ENCODE measurements around the gene CNPY1.

The CNPY1 gene

DNA sequence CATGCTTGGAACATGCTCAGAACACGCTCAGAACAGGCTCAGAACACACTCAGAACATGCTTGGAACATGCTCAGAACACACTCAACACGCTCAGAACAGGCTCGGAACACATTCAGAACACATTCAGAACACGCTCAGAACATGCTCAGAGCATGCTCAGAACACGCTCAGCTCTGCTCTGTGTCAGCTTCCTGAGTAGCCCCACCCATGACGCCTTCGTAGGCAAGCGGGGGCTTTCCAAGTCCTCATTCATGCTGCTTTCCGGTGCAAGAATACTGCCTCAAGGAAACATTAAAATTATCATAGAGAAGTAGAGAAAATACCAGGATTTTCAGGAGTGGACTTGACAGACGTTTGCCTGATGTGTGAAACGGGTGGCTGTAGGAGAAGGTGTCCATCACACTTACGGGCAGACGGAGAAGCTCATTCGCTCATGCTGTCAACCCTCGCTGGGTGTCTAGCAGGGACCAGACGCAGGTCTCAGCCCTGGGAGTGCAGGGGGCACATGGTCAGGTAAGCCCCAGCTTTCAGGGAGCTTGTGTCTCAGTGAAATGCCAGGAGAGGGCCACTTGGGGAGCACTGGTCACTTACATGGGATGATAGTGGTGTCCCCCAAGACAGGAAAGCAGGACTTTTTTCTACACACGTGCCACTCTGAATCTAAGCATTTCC is 63.7 kb downstream of the CNPY1 start:
- TF ChIP-seq CREB1 (IDR thresholded peaks at IDR 0.05; ENCODE audit: low read depth) (no peak), ZBTB7A (IDR thresholded peaks at IDR 0.05; ENCODE audit: low read depth) (no peak), FOXM1 (IDR thresholded peaks at IDR 0.05; ENCODE audit: borderline replicate concordance, low read depth) (no peak), CEBPB (IDR thresholded peaks at IDR 0.05) (no peak), TCF12 (IDR thresholded peaks at IDR 0.05; ENCODE audit: low read depth) (no peak), RAD21 (IDR thresholded peaks at IDR 0.05; ENCODE audit: low read depth) (no peak), TEAD4 (IDR thresholded peaks at IDR 0.05) (no peak), EGR1 (IDR thresholded peaks at IDR 0.05) (no peak)
- TF ChIP-seq, protein P1, sequence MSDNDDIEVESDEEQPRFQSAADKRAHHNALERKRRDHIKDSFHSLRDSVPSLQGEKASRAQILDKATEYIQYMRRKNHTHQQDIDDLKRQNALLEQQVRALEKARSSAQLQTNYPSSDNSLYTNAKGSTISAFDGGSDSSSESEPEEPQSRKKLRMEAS (IDR thresholded peaks at IDR 0.05): no peak

DNA sequence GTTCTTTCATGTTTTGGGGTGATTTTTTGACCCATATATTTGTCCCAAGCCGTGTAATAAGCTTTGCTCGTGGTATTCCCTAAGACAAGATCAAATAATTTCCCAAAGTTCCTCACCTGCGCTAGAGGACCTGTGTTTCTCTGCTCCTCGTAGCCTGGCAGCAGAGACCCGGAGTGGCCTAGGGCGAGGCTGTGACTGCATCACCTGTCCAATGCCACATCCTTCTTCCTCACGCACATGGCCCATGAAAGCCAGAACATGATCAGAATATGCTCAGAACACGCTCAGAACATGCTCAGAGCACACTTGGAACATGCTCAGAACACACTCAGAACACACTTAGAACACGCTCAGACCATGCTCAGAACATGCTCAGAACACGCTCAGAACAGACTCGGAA is 64.6 kb downstream of the CNPY1 start:
- TF ChIP-seq EP300 (IDR thresholded peaks at IDR 0.05; ENCODE audit: borderline replicate concordance) (no peak), ZBTB7A (IDR thresholded peaks at IDR 0.05; ENCODE audit: low read depth) (no peak), TCF12 (IDR thresholded peaks at IDR 0.05; ENCODE audit: low read depth) (no peak), CREB1 (IDR thresholded peaks at IDR 0.05; ENCODE audit: low read depth) (no peak), EGR1 (IDR thresholded peaks at IDR 0.05) (no peak), TEAD4 (IDR thresholded peaks at IDR 0.05) (no peak), RAD21 (IDR thresholded peaks at IDR 0.05; ENCODE audit: low read depth) (no peak), NFIC (IDR thresholded peaks at IDR 0.05) (no peak), TAF1 (IDR thresholded peaks at IDR 0.05; ENCODE audit: low read depth) (no peak), FOXM1 (IDR thresholded peaks at IDR 0.05; ENCODE audit: borderline replicate concordance, low read depth) (no peak), CEBPB (IDR thresholded peaks at IDR 0.05) (no peak), YY1 (IDR thresholded peaks at IDR 0.05; ENCODE audit: low read depth) (no peak)
- TF ChIP-seq, protein P2, sequence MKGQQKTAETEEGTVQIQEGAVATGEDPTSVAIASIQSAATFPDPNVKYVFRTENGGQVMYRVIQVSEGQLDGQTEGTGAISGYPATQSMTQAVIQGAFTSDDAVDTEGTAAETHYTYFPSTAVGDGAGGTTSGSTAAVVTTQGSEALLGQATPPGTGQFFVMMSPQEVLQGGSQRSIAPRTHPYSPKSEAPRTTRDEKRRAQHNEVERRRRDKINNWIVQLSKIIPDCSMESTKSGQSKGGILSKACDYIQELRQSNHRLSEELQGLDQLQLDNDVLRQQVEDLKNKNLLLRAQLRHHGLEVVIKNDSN (IDR thresholded peaks at IDR 0.05): no peak
- TF ChIP-seq, protein P1 (IDR thresholded peaks at IDR 0.05): no peak
- TF ChIP-seq, protein P3, sequence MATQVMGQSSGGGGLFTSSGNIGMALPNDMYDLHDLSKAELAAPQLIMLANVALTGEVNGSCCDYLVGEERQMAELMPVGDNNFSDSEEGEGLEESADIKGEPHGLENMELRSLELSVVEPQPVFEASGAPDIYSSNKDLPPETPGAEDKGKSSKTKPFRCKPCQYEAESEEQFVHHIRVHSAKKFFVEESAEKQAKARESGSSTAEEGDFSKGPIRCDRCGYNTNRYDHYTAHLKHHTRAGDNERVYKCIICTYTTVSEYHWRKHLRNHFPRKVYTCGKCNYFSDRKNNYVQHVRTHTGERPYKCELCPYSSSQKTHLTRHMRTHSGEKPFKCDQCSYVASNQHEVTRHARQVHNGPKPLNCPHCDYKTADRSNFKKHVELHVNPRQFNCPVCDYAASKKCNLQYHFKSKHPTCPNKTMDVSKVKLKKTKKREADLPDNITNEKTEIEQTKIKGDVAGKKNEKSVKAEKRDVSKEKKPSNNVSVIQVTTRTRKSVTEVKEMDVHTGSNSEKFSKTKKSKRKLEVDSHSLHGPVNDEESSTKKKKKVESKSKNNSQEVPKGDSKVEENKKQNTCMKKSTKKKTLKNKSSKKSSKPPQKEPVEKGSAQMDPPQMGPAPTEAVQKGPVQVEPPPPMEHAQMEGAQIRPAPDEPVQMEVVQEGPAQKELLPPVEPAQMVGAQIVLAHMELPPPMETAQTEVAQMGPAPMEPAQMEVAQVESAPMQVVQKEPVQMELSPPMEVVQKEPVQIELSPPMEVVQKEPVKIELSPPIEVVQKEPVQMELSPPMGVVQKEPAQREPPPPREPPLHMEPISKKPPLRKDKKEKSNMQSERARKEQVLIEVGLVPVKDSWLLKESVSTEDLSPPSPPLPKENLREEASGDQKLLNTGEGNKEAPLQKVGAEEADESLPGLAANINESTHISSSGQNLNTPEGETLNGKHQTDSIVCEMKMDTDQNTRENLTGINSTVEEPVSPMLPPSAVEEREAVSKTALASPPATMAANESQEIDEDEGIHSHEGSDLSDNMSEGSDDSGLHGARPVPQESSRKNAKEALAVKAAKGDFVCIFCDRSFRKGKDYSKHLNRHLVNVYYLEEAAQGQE (IDR thresholded peaks at IDR 0.05; ENCODE audit: low read depth): no peak

DNA sequence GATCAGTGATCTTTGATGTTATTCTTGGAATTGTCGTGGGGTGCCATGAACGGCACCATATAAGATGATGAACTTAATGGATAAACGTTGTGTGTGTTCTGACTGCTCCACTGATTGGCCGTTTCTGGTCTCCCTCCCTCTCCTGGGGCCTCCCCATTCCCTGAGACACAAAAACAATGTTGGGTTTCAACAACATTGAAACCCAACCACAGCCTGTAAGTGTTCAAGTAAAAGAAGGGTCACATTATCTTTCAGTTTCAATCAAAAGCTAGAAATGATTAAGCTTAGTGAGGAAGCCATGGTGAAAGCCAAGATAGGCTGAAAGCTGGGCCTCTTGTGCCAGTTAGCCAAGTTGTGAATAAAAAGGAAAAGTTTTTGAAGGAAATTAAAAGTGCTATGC is 68.9 kb downstream of the CNPY1 start:
- TF ChIP-seq, protein P1 (IDR thresholded peaks at IDR 0.05): no peak
- TF ChIP-seq TEAD4 (IDR thresholded peaks at IDR 0.05): no peak
- TF ChIP-seq NFIC (IDR thresholded peaks at IDR 0.05): no peak

DNA sequence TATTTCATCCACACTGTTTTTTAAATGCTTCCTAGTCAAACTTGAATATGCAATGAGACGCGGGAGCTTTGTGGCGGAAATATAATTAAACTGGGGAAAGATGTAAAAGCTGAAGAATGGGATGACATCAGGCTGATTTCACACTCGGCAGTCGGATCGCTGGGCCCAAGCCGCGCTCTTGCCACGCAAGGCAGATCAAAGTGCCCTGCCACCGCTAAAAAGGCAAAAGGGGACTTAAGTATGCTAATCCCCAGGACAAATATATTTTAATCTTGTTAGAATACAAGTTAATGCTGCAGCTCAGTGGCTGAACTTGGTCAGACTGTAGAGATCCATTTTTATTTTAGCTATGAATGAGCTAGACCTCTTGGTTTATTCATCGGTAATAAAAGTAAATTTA is 74.6 kb downstream of the CNPY1 start:
- no peak for TF ChIP-seq EGR1 (IDR thresholded peaks at IDR 0.05)
- TF ChIP-seq FOXM1 (IDR thresholded peaks at IDR 0.05; ENCODE audit: borderline replicate concordance, low read depth): no peak
- no peak for TF ChIP-seq TAF1 (IDR thresholded peaks at IDR 0.05; ENCODE audit: low read depth)
- no peak for TF ChIP-seq ZBTB7A (IDR thresholded peaks at IDR 0.05; ENCODE audit: low read depth)

DNA sequence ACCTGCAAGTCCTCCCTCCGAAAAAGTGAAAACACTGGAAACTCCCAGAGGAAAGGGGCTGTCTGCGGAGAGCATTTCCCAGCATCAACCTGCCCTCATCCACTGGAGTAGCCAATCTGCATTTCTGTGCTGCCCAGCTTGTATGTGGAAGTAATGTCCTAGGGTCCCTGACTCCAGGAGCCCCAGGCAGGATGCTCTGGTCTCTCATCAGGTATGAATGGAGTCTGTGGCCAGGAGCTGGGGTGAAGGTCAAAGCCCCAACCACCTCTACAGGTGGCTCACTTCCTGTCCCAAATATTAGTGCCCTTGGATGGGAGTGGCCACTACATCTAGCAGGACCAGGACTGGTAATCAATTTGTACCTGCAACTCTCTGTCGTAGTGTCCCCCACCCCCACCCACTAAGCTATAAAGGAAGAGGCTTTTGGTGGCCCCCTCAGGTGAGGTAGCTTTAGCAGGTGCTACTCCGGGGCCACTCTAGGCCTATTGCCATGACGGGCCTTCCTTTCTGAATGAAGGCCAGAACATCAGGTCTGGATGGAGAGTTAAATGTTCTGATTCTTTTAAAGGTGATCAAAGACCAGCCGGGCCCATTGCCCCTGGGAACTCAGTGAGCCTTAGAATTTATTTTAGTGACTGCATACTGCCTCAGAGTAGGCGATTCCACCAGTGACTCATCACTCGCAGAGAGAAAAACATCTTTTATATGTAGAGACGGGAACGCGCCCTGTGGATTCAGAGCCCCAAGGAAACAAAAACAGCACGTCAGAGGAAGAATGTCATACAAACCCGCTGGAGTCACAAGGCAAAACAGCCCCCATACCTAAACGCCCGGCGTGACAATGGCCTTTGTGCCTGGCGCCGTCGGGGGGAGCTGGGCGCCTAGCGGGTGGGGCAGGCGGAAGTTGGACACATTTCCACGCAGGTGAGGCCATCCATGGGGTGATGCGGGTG is 75.4 kb downstream of the CNPY1 start:
- no peak for TF ChIP-seq YY1 (IDR thresholded peaks at IDR 0.05; ENCODE audit: low read depth)
- TF ChIP-seq NFIC (IDR thresholded peaks at IDR 0.05): no peak
- no peak for TF ChIP-seq CEBPB (IDR thresholded peaks at IDR 0.05)
- TF ChIP-seq, protein P3 (IDR thresholded peaks at IDR 0.05; ENCODE audit: low read depth): no peak
- TF ChIP-seq TAF1 (IDR thresholded peaks at IDR 0.05; ENCODE audit: low read depth): no peak
- no peak for TF ChIP-seq ZBTB7A (IDR thresholded peaks at IDR 0.05; ENCODE audit: low read depth)
- no peak for TF ChIP-seq FOXM1 (IDR thresholded peaks at IDR 0.05; ENCODE audit: borderline replicate concordance, low read depth)
- TF ChIP-seq EP300 (IDR thresholded peaks at IDR 0.05; ENCODE audit: borderline replicate concordance): no peak

DNA sequence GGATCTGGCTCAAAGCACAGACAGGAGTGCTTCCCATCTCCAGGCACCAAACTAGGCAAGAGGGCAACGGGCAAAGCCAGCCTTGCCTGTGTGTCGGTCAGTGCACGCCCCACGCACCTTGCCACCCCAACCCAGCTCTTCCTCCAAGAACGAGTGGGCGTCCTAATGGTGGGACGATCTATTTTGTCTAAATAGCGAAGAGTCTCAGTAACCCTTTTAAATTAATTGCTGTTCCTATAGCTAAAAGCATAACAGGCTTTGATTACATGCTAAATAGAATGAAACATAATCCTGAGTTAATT is 76.2 kb downstream of the CNPY1 start:
- TF ChIP-seq TCF12 (IDR thresholded peaks at IDR 0.05; ENCODE audit: low read depth) (no peak), CEBPB (IDR thresholded peaks at IDR 0.05) (no peak), YY1 (IDR thresholded peaks at IDR 0.05; ENCODE audit: low read depth) (no peak), CREB1 (IDR thresholded peaks at IDR 0.05; ENCODE audit: low read depth) (no peak), FOXM1 (IDR thresholded peaks at IDR 0.05; ENCODE audit: borderline replicate concordance, low read depth) (no peak), TAF1 (IDR thresholded peaks at IDR 0.05; ENCODE audit: low read depth) (no peak), TEAD4 (IDR thresholded peaks at IDR 0.05) (no peak), EGR1 (IDR thresholded peaks at IDR 0.05) (no peak), RAD21 (IDR thresholded peaks at IDR 0.05; ENCODE audit: low read depth) (no peak), EP300 (IDR thresholded peaks at IDR 0.05; ENCODE audit: borderline replicate concordance) (no peak), NFIC (IDR thresholded peaks at IDR 0.05) (no peak)
- TF ChIP-seq, protein P3 (IDR thresholded peaks at IDR 0.05; ENCODE audit: low read depth): no peak
